WTC11 (cell line): ENCODE measurements around the gene ACTRT2. TPM values are rescaled to one million over a fixed set of nuclear protein-coding genes. Genes with fewer than 3 reads are reported as not detected.

Experiments used
- ATAC-seq: fragments of 200-7000 bp; cut with Tn5 transposase; 2 replicates; pipeline ENCODE4 v1.10.0; 2021; ENCODE audit warnings: mild to moderate bottlenecking, moderate library complexity
- CTCF ChIA-PET: fragments of 300-600 bp; sonication (Branson Sonifier 250); formaldehyde crosslinking; loops from one replicate; lab custom pipeline; 2021; ENCODE audit warnings: antibody characterized with exemption; lab: Charles Lee
- POLR2A ChIA-PET: fragments of 350-600 bp; sonication (Branson Sonifier 250); formaldehyde crosslinking; loops from one replicate; lab custom pipeline; 2021; ENCODE audit warnings: antibody characterized with exemption; lab: Charles Lee
- DNase-seq: peaks from one replicate; pipeline ENCODE4 v3.0.0; 2021; ENCODE audit warnings: low spot score
- H3K27ac Mint-ChIP-seq: 2 replicates; pipeline ENCODE4 v1.8.0; 2021; ENCODE audit warnings: mixed read lengths
- H3K27me3 Mint-ChIP-seq: 2 replicates; pipeline ENCODE4 v1.8.0; 2021; ENCODE audit warnings: low read depth, mild to moderate bottlenecking, moderate library complexity, mixed read lengths
- H3K36me3 Mint-ChIP-seq: 2 replicates; pipeline ENCODE4 v1.8.0; 2021; ENCODE audit warnings: mixed read lengths
- H3K4me1 Mint-ChIP-seq: 2 replicates; pipeline ENCODE4 v1.8.0; 2022; ENCODE audit warnings: mixed read lengths
- H3K4me3 Mint-ChIP-seq: 2 replicates; pipeline ENCODE4 v1.8.0; 2021; ENCODE audit warnings: mild to moderate bottlenecking, moderate library complexity, mixed read lengths
- H3K9me3 Mint-ChIP-seq: 2 replicates; pipeline ENCODE4 v1.8.0; 2021; ENCODE audit warnings: mixed read lengths
- CREB1 ChIP-seq: sonication (generic); formaldehyde crosslinking; IDR thresholded peaks from 2 replicates; pipeline ENCODE4 v1.8.0; 2023; ENCODE audit warnings: mild to moderate bottlenecking, missing genetic modification reagents
- CREM ChIP-seq: sonication (generic); formaldehyde crosslinking; IDR thresholded peaks from 2 replicates; pipeline ENCODE4 v1.8.1; 2022; ENCODE audit warnings: mild to moderate bottlenecking, missing genetic modification reagents, moderate library complexity
- FOXJ3 ChIP-seq: sonication (generic); formaldehyde crosslinking; IDR thresholded peaks from 2 replicates; pipeline ENCODE4 v1.9.0; 2021; ENCODE audit warnings: missing genetic modification reagents, mild to moderate bottlenecking, borderline replicate concordance
- FOXP1 ChIP-seq: sonication (generic); formaldehyde crosslinking; IDR thresholded peaks from 2 replicates; pipeline ENCODE4 v1.8.0; 2022; ENCODE audit warnings: missing genetic modification reagents, mild to moderate bottlenecking, moderate library complexity, borderline replicate concordance
- GABPB1 ChIP-seq: sonication (generic); formaldehyde crosslinking; IDR thresholded peaks from 2 replicates; pipeline ENCODE4 v1.8.1; 2023; ENCODE audit warnings: mild to moderate bottlenecking, missing genetic modification reagents
- GRHL2 ChIP-seq: fragments of 250-450 bp; sonication (Bioruptor Pico); IDR thresholded peaks from 2 replicates; pipeline ENCODE4 v1.8.0; 2022; ENCODE audit warnings: mild to moderate bottlenecking, moderate library complexity; ENCODE audit not compliant: insufficient replicate concordance, severe bottlenecking
- KAT7 ChIP-seq: sonication (generic); formaldehyde crosslinking; IDR thresholded peaks from 2 replicates; pipeline ENCODE4 v1.8.1; 2023; ENCODE audit warnings: missing genetic modification reagents, mild to moderate bottlenecking, borderline replicate concordance
- NR3C1 ChIP-seq: sonication (generic); formaldehyde crosslinking; conservative IDR thresholded peaks from 2 replicates; pipeline ENCODE4 v1.8.1; 2023; ENCODE audit warnings: low read depth, mild to moderate bottlenecking, missing genetic modification reagents
- RELA ChIP-seq: sonication (generic); formaldehyde crosslinking; IDR thresholded peaks from 2 replicates; pipeline ENCODE4 v1.8.1; 2022; ENCODE audit warnings: missing genetic modification reagents, mild to moderate bottlenecking, borderline replicate concordance
- SMAD3 ChIP-seq: sonication (generic); formaldehyde crosslinking; IDR thresholded peaks from 2 replicates; pipeline ENCODE4 v1.8.0; 2022; ENCODE audit warnings: missing genetic modification reagents, mild to moderate bottlenecking, borderline replicate concordance
- TCF7 ChIP-seq: sonication (generic); formaldehyde crosslinking; IDR thresholded peaks from 2 replicates; pipeline ENCODE4 v1.8.0; 2022; ENCODE audit warnings: mild to moderate bottlenecking, low read depth, missing genetic modification reagents, moderate library complexity
- ZNF138 ChIP-seq: sonication (generic); formaldehyde crosslinking; conservative IDR thresholded peaks from 2 replicates; pipeline ENCODE4 v1.8.1; 2022; ENCODE audit warnings: mild to moderate bottlenecking, moderate library complexity, missing genetic modification reagents
- ZNF232 ChIP-seq: sonication (generic); formaldehyde crosslinking; IDR thresholded peaks from 2 replicates; pipeline ENCODE4 v1.8.0; 2022; ENCODE audit warnings: mild to moderate bottlenecking, missing genetic modification reagents
- ZNF423 ChIP-seq: fragments of 250-450 bp; sonication (Bioruptor Pico); IDR thresholded peaks from 2 replicates; pipeline ENCODE4 v2.1.2; 2022; ENCODE audit warnings: mild to moderate bottlenecking, moderate library complexity
- total RNA-seq: library from RNA; stranded (reverse); gene quantifications from 3 replicates; pipeline ENCODE4 v1.2.3, GENCODE V29; 2021
- TF ChIP-seq, protein P1 (sequence below): sonication (generic); formaldehyde crosslinking; IDR thresholded peaks from 2 replicates; pipeline ENCODE4 v1.8.0; 2023; ENCODE audit warnings: missing genetic modification reagents, mild to moderate bottlenecking, borderline replicate concordance
- TF ChIP-seq, protein P2 (sequence below): sonication (generic); formaldehyde crosslinking; IDR thresholded peaks from 2 replicates; pipeline ENCODE4 v1.8.1; 2023; ENCODE audit warnings: mild to moderate bottlenecking, missing genetic modification reagents, borderline replicate concordance
- TF ChIP-seq, protein P3 (sequence below): sonication (generic); formaldehyde crosslinking; IDR thresholded peaks from 2 replicates; pipeline ENCODE4 v1.8.1; 2022; ENCODE audit warnings: mild to moderate bottlenecking, moderate library complexity, missing genetic modification reagents
- TF ChIP-seq, protein P4 (sequence below): sonication (generic); formaldehyde crosslinking; IDR thresholded peaks from 2 replicates; pipeline ENCODE4 v1.8.0; 2022; ENCODE audit warnings: missing genetic modification reagents
- TF ChIP-seq, protein P5 (sequence below): sonication (generic); formaldehyde crosslinking; IDR thresholded peaks from 2 replicates; pipeline ENCODE4 v1.8.0; 2022; ENCODE audit warnings: mild to moderate bottlenecking, missing genetic modification reagents

ACTRT2 gene
- total RNA-seq, 1 experiment from 2014 or later = not detected

DNA sequence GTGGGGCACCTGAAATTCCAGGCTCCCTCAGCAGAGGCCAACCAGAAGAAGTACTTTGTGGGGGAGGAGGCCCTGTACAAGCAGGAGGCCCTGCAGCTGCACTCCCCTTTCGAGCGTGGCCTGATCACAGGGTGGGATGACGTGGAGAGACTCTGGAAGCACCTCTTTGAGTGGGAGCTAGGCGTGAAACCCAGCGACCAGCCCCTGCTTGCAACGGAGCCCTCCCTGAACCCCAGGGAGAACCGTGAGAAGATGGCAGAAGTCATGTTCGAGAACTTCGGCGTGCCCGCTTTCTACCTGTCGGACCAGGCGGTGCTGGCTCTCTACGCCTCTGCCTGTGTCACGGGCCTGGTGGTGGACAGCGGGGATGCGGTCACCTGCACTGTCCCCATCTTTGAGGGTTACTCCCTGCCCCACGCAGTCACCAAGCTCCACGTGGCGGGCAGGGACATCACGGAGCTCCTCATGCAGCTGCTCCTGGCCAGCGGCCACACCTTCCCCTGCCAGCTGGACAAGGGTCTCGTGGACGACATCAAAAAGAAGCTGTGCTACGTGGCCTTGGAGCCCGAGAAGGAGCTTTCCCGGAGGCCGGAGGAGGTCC lies 634 bp downstream of the ACTRT2 start (continued):
- TF ChIP-seq, protein P1, sequence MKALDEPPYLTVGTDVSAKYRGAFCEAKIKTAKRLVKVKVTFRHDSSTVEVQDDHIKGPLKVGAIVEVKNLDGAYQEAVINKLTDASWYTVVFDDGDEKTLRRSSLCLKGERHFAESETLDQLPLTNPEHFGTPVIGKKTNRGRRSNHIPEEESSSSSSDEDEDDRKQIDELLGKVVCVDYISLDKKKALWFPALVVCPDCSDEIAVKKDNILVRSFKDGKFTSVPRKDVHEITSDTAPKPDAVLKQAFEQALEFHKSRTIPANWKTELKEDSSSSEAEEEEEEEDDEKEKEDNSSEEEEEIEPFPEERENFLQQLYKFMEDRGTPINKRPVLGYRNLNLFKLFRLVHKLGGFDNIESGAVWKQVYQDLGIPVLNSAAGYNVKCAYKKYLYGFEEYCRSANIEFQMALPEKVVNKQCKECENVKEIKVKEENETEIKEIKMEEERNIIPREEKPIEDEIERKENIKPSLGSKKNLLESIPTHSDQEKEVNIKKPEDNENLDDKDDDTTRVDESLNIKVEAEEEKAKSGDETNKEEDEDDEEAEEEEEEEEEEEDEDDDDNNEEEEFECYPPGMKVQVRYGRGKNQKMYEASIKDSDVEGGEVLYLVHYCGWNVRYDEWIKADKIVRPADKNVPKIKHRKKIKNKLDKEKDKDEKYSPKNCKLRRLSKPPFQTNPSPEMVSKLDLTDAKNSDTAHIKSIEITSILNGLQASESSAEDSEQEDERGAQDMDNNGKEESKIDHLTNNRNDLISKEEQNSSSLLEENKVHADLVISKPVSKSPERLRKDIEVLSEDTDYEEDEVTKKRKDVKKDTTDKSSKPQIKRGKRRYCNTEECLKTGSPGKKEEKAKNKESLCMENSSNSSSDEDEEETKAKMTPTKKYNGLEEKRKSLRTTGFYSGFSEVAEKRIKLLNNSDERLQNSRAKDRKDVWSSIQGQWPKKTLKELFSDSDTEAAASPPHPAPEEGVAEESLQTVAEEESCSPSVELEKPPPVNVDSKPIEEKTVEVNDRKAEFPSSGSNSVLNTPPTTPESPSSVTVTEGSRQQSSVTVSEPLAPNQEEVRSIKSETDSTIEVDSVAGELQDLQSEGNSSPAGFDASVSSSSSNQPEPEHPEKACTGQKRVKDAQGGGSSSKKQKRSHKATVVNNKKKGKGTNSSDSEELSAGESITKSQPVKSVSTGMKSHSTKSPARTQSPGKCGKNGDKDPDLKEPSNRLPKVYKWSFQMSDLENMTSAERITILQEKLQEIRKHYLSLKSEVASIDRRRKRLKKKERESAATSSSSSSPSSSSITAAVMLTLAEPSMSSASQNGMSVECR (CRISPR knock-in tag) = no peak
- no peak for TF ChIP-seq TCF7 (CRISPR knock-in tag)
- TF ChIP-seq ZNF423 (CRISPR knock-in tag) = no peak
- TF ChIP-seq FOXJ3 (CRISPR knock-in tag) = no peak
- no peak for TF ChIP-seq GRHL2
- no peak for TF ChIP-seq GABPB1 (CRISPR knock-in tag)
- TF ChIP-seq RELA = no peak
- no peak for TF ChIP-seq NR3C1
- TF ChIP-seq KAT7 = no peak
- TF ChIP-seq, protein P2, sequence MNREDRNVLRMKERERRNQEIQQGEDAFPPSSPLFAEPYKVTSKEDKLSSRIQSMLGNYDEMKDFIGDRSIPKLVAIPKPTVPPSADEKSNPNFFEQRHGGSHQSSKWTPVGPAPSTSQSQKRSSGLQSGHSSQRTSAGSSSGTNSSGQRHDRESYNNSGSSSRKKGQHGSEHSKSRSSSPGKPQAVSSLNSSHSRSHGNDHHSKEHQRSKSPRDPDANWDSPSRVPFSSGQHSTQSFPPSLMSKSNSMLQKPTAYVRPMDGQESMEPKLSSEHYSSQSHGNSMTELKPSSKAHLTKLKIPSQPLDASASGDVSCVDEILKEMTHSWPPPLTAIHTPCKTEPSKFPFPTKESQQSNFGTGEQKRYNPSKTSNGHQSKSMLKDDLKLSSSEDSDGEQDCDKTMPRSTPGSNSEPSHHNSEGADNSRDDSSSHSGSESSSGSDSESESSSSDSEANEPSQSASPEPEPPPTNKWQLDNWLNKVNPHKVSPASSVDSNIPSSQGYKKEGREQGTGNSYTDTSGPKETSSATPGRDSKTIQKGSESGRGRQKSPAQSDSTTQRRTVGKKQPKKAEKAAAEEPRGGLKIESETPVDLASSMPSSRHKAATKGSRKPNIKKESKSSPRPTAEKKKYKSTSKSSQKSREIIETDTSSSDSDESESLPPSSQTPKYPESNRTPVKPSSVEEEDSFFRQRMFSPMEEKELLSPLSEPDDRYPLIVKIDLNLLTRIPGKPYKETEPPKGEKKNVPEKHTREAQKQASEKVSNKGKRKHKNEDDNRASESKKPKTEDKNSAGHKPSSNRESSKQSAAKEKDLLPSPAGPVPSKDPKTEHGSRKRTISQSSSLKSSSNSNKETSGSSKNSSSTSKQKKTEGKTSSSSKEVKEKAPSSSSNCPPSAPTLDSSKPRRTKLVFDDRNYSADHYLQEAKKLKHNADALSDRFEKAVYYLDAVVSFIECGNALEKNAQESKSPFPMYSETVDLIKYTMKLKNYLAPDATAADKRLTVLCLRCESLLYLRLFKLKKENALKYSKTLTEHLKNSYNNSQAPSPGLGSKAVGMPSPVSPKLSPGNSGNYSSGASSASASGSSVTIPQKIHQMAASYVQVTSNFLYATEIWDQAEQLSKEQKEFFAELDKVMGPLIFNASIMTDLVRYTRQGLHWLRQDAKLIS (CRISPR knock-in tag) = no peak
- no peak for TF ChIP-seq SMAD3
- TF ChIP-seq, protein P3, sequence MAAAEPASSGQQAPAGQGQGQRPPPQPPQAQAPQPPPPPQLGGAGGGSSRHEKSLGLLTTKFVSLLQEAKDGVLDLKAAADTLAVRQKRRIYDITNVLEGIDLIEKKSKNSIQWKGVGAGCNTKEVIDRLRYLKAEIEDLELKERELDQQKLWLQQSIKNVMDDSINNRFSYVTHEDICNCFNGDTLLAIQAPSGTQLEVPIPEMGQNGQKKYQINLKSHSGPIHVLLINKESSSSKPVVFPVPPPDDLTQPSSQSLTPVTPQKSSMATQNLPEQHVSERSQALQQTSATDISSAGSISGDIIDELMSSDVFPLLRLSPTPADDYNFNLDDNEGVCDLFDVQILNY = no peak

DNA sequence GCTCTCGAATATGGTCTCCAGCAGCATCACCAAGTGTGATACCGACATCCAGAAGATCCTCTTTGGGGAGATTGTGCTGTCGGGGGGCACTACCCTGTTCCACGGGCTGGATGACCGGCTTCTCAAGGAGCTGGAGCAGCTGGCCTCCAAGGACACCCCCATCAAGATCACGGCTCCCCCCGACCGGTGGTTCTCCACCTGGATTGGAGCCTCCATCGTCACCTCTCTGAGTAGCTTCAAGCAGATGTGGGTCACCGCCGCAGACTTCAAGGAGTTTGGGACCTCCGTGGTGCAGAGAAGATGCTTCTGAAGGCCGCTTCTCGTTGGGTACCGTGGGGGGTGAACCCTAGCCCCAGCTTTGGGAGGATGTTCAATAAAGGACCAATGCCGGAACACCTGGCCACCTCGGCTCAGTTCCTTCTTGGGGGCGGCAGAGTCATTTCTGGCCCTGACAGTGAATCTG lies 1.3 kb downstream of the ACTRT2 start:
- POLR2A ChIA-PET = no interaction called here
- TF ChIP-seq, protein P4, sequence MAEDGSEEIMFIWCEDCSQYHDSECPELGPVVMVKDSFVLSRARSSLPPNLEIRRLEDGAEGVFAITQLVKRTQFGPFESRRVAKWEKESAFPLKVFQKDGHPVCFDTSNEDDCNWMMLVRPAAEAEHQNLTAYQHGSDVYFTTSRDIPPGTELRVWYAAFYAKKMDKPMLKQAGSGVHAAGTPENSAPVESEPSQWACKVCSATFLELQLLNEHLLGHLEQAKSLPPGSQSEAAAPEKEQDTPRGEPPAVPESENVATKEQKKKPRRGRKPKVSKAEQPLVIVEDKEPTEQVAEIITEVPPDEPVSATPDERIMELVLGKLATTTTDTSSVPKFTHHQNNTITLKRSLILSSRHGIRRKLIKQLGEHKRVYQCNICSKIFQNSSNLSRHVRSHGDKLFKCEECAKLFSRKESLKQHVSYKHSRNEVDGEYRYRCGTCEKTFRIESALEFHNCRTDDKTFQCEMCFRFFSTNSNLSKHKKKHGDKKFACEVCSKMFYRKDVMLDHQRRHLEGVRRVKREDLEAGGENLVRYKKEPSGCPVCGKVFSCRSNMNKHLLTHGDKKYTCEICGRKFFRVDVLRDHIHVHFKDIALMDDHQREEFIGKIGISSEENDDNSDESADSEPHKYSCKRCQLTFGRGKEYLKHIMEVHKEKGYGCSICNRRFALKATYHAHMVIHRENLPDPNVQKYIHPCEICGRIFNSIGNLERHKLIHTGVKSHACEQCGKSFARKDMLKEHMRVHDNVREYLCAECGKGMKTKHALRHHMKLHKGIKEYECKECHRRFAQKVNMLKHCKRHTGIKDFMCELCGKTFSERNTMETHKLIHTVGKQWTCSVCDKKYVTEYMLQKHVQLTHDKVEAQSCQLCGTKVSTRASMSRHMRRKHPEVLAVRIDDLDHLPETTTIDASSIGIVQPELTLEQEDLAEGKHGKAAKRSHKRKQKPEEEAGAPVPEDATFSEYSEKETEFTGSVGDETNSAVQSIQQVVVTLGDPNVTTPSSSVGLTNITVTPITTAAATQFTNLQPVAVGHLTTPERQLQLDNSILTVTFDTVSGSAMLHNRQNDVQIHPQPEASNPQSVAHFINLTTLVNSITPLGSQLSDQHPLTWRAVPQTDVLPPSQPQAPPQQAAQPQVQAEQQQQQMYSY (CRISPR knock-in tag) = no peak
- TF ChIP-seq, protein P5, sequence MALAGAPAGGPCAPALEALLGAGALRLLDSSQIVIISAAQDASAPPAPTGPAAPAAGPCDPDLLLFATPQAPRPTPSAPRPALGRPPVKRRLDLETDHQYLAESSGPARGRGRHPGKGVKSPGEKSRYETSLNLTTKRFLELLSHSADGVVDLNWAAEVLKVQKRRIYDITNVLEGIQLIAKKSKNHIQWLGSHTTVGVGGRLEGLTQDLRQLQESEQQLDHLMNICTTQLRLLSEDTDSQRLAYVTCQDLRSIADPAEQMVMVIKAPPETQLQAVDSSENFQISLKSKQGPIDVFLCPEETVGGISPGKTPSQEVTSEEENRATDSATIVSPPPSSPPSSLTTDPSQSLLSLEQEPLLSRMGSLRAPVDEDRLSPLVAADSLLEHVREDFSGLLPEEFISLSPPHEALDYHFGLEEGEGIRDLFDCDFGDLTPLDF (CRISPR knock-in tag) = no peak
- TF ChIP-seq ZNF138 (no peak), FOXP1 (CRISPR knock-in tag) (no peak), GABPB1 (CRISPR knock-in tag) (no peak), CREM (no peak), CREB1 (CRISPR knock-in tag) (no peak), RELA (no peak), ZNF232 (CRISPR knock-in tag) (no peak)

More for the DNA sequence above, 1.3 kb downstream of the ACTRT2 start:
- CTCF ChIA-PET = interaction anchor here (0.9 kb wide), 1 partner anchor 10 kb away, joined by 5 read pairs; no protein-coding TSS in a partner anchor
- H3K27ac Mint-ChIP-seq = no peak overlapping the region
- peaks cover 2% of the 10 kb centered on the region; the same call in 1 of the 2 replicates for H3K27me3 Mint-ChIP-seq
- DNase-seq (no peak), ATAC-seq (no peak)
- H3K9me3 Mint-ChIP-seq = peaks cover 19% of the 10 kb centered on the region
- H3K4me3 Mint-ChIP-seq = no peak overlapping the region
- peaks cover 12% of the 10 kb centered on the region; the same call in 1 of the 2 replicates for H3K36me3 Mint-ChIP-seq
- peaks cover 8% of the 10 kb centered on the region; the same call in 1 of the 2 replicates for H3K4me1 Mint-ChIP-seq
